Neural progenitor cell (in vitro differentiated cells): Measurements from ENCODE around the gene DDAH2. TPM values are rescaled to one million over a fixed set of nuclear protein-coding genes. Genes with fewer than 3 reads are reported as not detected.

Experiments used
- DNase-seq: peaks from one replicate; pipeline ENCODE4 v3.0.0-alpha.2; 2016; ENCODE audit warnings: low spot score
- H2AFZ ChIP-seq: fragments of 200-600 bp; sonication (generic); replicated peaks from 2 replicates; pipeline ENCODE4 v1.6.1; 2016; ENCODE audit warnings: antibody characterized with exemption
- H3F3A ChIP-seq: fragments of 200-600 bp; sonication (generic); 2 replicates; pipeline ENCODE4 v1.6.1; 2016; ENCODE audit warnings: antibody characterized with exemption, low read depth
- H3K27ac ChIP-seq: fragments of 200-600 bp; sonication (generic); 2 replicates; pipeline ENCODE4 v1.5.1; 2016; ENCODE audit warnings: mild to moderate bottlenecking
- H3K27me3 ChIP-seq: fragments of 200-600 bp; sonication (generic); 2 replicates; pipeline ENCODE4 v1.6.1; 2016; ENCODE audit warnings: mild to moderate bottlenecking, moderate library complexity
- H3K36me3 ChIP-seq: fragments of 200-600 bp; sonication (generic); 2 replicates; pipeline ENCODE4 v1.5.1; 2016
- H3K4me1 ChIP-seq: fragments of 200-600 bp; sonication (generic); 2 replicates; pipeline ENCODE4 v1.6.1; 2016; ENCODE audit warnings: mixed run types
- H3K4me2 ChIP-seq: fragments of 200-600 bp; sonication (generic); 2 replicates; pipeline ENCODE4 v1.6.1; 2016
- H3K4me3 ChIP-seq: fragments of 200-600 bp; sonication (generic); 2 replicates; pipeline ENCODE4 v1.5.1; 2016
- H3K79me2 ChIP-seq: fragments of 200-600 bp; sonication (generic); 2 replicates; pipeline ENCODE4 v1.6.1; 2016; ENCODE audit warnings: low read depth
- H3K9ac ChIP-seq: fragments of 200-600 bp; sonication (generic); 2 replicates; pipeline ENCODE4 v1.6.1; 2016
- H3K9me3 ChIP-seq: fragments of 200-600 bp; sonication (generic); 2 replicates; pipeline ENCODE4 v1.5.1; 2016; ENCODE audit warnings: low read depth
- H4K20me1 ChIP-seq: fragments of 200-600 bp; sonication (generic); 2 replicates; pipeline ENCODE4 v1.6.1; 2016; ENCODE audit warnings: low read depth
- H3K27ac Mint-ChIP-seq: 3 replicates; pipeline ENCODE4 v1.8.0; 2021; ENCODE audit warnings: mixed read lengths
- H3K27me3 Mint-ChIP-seq: 2 replicates; pipeline ENCODE4 v1.8.0; 2022; ENCODE audit warnings: low read depth, mild to moderate bottlenecking, inconsistent platforms, moderate library complexity, mixed read lengths; ENCODE audit not compliant: insufficient read depth
- H3K36me3 Mint-ChIP-seq: 3 replicates; pipeline ENCODE4 v1.8.0; 2021; ENCODE audit warnings: mixed read lengths
- H3K4me1 Mint-ChIP-seq: 3 replicates; pipeline ENCODE4 v1.8.0; 2021; ENCODE audit warnings: mixed read lengths
- H3K4me3 Mint-ChIP-seq: 3 replicates; pipeline ENCODE4 v1.8.0; 2021; ENCODE audit warnings: mild to moderate bottlenecking, moderate library complexity, mixed read lengths
- H3K9me3 Mint-ChIP-seq: 3 replicates; pipeline ENCODE4 v1.8.0; 2020; ENCODE audit warnings: mixed read lengths
- EZH2 ChIP-seq: fragments of 200-600 bp; sonication (generic); IDR thresholded peaks from 2 replicates; pipeline ENCODE4 v1.6.1; 2017; ENCODE audit warnings: antibody characterized with exemption, mild to moderate bottlenecking, moderate library complexity
- EZH2phosphoT487 ChIP-seq: fragments of 200-600 bp; sonication (generic); IDR thresholded peaks from 2 replicates; pipeline ENCODE4 v1.6.1; 2017; ENCODE audit warnings: antibody characterized with exemption
- total RNA-seq: library from RNA; depleted of rRNA; stranded (reverse); fragments of >200 nt; gene quantifications from 2 replicates; pipeline ENCODE4 v1.2.3, GENCODE V29; 2015; ENCODE audit warnings: low replicate concordance
- TF ChIP-seq, protein P1 (sequence below): fragments of 200-600 bp; sonication (generic); IDR thresholded peaks from 2 replicates; pipeline ENCODE4 v1.5.1; 2017; ENCODE audit warnings: antibody characterized with exemption, mild to moderate bottlenecking

DDAH2 gene
- total RNA-seq, 1 donor from 2014 or later, result 94.3 TPM

DNA sequence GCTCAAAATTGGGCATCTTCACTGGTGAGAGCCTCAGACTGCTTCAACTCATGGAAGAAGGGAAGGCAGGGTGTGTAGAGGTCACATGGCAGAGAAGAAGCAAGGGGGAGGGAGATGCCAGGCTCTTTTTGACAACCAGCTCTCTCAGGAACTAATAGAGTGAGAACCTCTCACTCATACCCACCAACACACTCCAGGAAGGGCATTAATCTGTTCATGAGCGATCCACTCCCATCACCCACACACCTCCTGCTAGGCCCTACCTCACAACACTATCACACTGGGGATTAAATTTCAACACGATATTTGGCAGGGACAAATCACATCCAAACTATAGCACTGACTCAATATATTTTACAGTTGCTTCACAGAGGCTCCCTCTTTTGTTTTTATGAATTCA is 12.7 kb upstream of the DDAH2 start:
- Histone ChIP-seq H3K9me3 (no peaks in the 10 kb centered on the region), H3K27ac (no peak overlapping the region), H3F3A (peaks cover 54% of the 10 kb centered on the region), H3K36me3 (no peaks in the 10 kb centered on the region), H3K27me3 (no peaks in the 10 kb centered on the region), H3K79me2 (peaks cover 14% of the 10 kb centered on the region), H3K9ac (no peak overlapping the region), H3K4me3 (no peak overlapping the region), H4K20me1 (no peaks in the 10 kb centered on the region), H3K4me1 (peaks cover 58% of the 10 kb centered on the region), H2AFZ (no peak overlapping the region), H3K4me2 (no peak overlapping the region)
- peaks cover 26% of the 10 kb centered on the region for H3K36me3 Mint-ChIP-seq
- H3K4me3 Mint-ChIP-seq, result peak overlapping the region; percentile 94
- TF ChIP-seq EZH2phosphoT487, result no peak
- TF ChIP-seq EZH2, result no peak
- TF ChIP-seq, protein P1, sequence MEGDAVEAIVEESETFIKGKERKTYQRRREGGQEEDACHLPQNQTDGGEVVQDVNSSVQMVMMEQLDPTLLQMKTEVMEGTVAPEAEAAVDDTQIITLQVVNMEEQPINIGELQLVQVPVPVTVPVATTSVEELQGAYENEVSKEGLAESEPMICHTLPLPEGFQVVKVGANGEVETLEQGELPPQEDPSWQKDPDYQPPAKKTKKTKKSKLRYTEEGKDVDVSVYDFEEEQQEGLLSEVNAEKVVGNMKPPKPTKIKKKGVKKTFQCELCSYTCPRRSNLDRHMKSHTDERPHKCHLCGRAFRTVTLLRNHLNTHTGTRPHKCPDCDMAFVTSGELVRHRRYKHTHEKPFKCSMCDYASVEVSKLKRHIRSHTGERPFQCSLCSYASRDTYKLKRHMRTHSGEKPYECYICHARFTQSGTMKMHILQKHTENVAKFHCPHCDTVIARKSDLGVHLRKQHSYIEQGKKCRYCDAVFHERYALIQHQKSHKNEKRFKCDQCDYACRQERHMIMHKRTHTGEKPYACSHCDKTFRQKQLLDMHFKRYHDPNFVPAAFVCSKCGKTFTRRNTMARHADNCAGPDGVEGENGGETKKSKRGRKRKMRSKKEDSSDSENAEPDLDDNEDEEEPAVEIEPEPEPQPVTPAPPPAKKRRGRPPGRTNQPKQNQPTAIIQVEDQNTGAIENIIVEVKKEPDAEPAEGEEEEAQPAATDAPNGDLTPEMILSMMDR, result no peak
- H3K27ac Mint-ChIP-seq, result no peak overlapping the region
- H3K9me3 Mint-ChIP-seq, result no peaks in the 10 kb centered on the region
- no peak for DNase-seq
- H3K4me1 Mint-ChIP-seq, result peaks cover 68% of the 10 kb centered on the region
- peaks cover 11% of the 10 kb centered on the region for H3K27me3 Mint-ChIP-seq

DNA sequence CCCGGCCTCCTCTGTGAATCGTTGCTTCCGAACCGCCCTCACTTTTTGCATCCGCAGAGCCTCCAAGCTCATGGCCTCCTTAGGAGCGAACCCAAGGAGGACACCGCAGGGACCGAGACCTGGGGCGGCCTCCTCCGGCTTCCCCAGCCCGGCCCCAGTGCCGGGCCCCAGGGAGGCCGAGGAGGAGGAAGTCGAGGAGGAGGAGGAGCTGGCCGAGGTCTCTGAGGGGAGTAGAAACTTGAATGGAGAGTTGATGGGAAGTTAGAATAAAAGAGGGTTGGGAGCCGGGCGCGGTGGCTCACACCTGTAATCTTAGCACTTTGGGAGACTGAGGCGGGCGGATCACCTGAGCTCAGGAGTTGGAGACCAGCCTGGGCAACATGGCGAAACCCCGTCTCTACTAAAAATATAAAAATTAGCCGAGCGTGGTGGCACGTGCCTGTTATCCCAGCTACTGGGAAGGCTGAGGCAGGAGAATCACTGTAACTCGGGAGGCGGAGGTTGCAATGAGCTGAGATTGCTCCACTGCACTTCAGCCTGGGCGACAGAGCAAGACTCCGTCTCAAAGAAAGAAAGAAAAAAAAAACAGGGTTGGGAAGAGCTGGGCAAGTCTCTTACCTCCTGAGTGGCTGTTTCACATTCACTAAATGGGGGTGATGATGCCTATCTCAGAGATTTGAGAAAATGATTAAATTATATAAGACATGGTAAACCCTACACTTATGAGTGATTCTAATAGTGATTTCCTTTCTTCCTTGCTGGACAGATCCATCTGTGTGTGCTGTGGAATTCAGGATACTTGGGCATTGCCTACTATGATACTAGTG is 11.5 kb upstream of the DDAH2 start:
- peaks cover 26% of the 10 kb centered on the region for H3K79me2 ChIP-seq
- peak overlapping the region; percentile 5 for H2AFZ ChIP-seq
- Mint-ChIP-seq H3K9me3 (no peaks in the 10 kb centered on the region), H3K4me3 (peak overlapping the region; percentile 94), H3K4me1 (peaks cover 76% of the 10 kb centered on the region), H3K27me3 (peaks cover 8% of the 10 kb centered on the region), H3K36me3 (peaks cover 26% of the 10 kb centered on the region), H3K27ac (peak overlapping the region; percentile 100)
- no peak for DNase-seq
- H3K27me3 ChIP-seq, result no peaks in the 10 kb centered on the region
- H3K4me2 ChIP-seq, result peak overlapping the region; percentile 76
- no peaks in the 10 kb centered on the region for H3K9me3 ChIP-seq
- peak overlapping the region; percentile 64 for H3K27ac ChIP-seq
- peak overlapping the region; percentile 48 for H3K4me3 ChIP-seq
- H3K36me3 ChIP-seq, result no peaks in the 10 kb centered on the region
- no peak overlapping the region for H3K9ac ChIP-seq
- TF ChIP-seq EZH2 (no peak), EZH2phosphoT487 (no peak)
- TF ChIP-seq, protein P1, result no peak
- peaks cover 61% of the 10 kb centered on the region for H3K4me1 ChIP-seq
- peaks cover 66% of the 10 kb centered on the region for H3F3A ChIP-seq
- H4K20me1 ChIP-seq, result no peaks in the 10 kb centered on the region

GRCh38 chr6:31739639-31740396 is 10.7 kb upstream of the DDAH2 start, which contains the start of gene MSH5:
MSH5 (plus strand) TSS chr6:31740005; CDS start chr6:31740467, 462 bp downstream.
- H3K4me1 ChIP-seq, result peaks cover 55% of the 10 kb centered on the region
- H3K4me1 Mint-ChIP-seq, result peaks cover 72% of the 10 kb centered on the region
- H3K36me3 ChIP-seq, result no peaks in the 10 kb centered on the region
- peak within 1 kb of the TSS; percentile 99 for H3K4me2 ChIP-seq
- no peak within 1 kb of the TSS for H3K9ac ChIP-seq
- peaks cover 20% of the 10 kb centered on the region for H3K36me3 Mint-ChIP-seq
- H3K27me3 Mint-ChIP-seq, result peaks cover 8% of the 10 kb centered on the region
- peak within 1 kb of the TSS; percentile 64 for H3K27ac ChIP-seq
- H2AFZ ChIP-seq, result peak within 1 kb of the TSS; percentile 5
- peak within 1 kb of the TSS; percentile 48 for H3K4me3 ChIP-seq
- peaks cover 62% of the 10 kb centered on the region for H3F3A ChIP-seq
- H3K27me3 ChIP-seq, result no peaks in the 10 kb centered on the region
- DNase-seq, result peak; percentile 99
- H4K20me1 ChIP-seq, result peaks cover 3% of the 10 kb centered on the region
- peak within 1 kb of the TSS; percentile 100 for H3K27ac Mint-ChIP-seq
- peak within 1 kb of the TSS; percentile 94 for H3K4me3 Mint-ChIP-seq
- H3K79me2 ChIP-seq, result peaks cover 34% of the 10 kb centered on the region
- H3K9me3 Mint-ChIP-seq, result no peaks in the 10 kb centered on the region
- TF ChIP-seq, protein P1, result no peak
- TF ChIP-seq EZH2 (no peak), EZH2phosphoT487 (no peak)
- H3K9me3 ChIP-seq, result no peaks in the 10 kb centered on the region
